GM18873 (cell line): ENCODE data around the gene EIF3K.

Experiments
- ATAC-seq: cut with Tn5 transposase; IDR thresholded peaks from one replicate; pipeline ENCODE4 v1.9.1; 2021; ENCODE audit warnings: mild to moderate bottlenecking, moderate library complexity, moderate number of reproducible peaks; ENCODE audit not compliant: unreplicated experiment, low FRiP score

EIF3K gene

DNA sequence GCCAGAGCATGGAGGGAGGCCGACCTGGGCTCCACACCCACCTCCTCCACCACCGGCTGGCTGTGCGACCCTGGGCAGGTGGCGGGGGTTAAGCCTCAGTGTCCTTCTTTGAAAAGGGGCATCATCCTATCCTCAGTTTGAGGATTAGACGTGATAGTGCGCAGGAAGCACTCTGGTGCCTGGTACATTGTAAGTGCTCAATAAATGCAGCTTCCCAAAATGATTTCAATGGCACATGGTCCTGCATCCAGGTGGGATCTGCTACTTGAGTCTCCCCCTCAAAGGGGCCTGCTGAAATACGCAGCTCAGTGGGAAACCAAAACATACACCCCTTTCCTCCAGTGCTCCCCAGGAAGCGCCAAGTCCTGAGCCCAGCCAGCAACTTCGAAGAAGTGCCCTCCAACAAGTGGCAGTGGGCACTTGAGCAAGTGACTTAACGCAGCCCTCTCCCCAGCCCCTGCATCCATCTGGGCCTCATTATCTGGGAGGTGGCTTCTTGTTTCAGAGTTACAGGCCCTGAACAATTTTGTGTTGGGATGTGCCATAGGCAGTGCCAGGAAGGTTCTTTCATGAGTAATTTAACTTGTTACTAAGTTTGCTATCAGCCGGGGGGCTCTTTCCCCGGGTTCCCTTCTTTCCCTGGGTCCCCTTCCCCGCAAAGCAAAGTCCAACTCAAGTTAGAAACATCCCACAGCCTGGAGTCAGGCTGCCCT lies 46.4 kb downstream of the EIF3K start:
- ATAC-seq = no peak

DNA sequence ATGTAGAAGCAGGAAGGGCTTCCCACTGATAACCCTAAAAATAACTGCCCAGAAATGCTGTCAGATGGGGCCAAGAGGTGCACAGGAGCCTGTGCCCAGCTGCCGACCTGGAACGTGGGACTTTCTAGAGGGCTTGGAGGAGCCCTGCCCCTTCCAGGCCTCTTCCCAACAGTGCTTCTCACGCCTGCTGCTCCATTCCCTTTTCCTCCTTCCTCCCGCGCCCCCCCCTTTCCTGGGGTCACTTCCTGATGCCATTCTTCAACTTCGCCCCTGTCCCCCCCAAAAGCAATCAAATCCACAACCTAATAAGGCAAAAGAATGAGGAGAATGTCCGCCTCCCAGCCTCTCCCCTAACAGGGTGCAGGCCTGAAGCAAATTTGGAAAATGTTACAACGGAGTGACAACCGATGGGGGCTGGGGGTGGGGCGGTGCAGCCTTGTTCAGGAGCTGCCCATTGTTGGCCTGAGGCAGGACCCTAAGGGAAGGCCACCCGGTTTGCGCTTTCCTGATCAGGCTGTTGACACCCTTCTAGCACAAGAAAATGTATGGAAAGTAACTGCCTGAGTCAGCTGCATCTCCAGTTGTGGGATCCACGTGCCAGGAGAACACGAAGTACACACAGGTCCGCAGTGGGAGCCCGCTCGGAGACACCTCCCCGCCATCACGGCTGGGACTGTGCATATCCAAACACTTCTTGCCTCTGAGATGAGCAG lies 47.1 kb downstream of the EIF3K start:
- no peak for ATAC-seq

DNA sequence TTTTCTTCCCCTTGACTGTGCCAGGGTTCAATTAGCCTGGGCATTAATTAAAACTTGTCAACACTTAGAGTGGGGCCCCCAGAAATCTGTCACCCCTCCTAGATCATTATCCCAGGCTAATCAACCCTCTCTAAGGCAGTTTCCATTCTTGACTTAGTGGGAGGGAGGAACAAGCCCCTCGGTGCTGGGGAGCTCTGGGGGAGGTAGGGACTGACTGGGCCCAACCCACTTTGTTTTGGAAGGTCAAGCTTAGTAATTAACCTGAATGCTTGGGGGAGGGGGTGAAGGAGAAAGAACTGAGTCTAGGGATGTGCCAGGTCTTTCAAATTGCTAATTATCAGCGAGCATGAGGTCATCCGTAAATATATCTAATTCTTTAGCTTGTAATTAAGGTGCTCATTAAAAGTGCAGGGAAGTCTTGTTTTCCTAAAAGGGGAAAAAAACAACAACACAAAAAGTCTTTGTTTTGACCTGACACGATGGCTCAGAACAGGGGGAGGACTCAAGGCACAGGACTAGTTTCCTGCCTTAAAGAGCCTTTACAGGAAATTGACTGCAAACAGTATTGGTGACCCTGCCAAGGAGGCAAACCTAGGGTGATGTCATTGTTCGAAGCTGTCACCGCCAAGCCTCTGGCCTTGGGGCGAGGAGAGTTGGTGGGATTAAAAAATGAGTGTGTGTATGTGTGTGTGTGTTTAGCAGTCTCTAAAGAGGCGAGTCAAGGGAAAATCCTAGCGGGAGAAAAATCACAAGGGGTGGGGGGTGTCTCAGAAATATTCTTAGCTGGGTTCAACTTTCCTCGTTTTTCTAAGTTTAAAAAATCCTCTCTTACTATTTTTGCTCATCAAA lies 47.9 kb downstream of the EIF3K start:
- ATAC-seq = no peak

DNA sequence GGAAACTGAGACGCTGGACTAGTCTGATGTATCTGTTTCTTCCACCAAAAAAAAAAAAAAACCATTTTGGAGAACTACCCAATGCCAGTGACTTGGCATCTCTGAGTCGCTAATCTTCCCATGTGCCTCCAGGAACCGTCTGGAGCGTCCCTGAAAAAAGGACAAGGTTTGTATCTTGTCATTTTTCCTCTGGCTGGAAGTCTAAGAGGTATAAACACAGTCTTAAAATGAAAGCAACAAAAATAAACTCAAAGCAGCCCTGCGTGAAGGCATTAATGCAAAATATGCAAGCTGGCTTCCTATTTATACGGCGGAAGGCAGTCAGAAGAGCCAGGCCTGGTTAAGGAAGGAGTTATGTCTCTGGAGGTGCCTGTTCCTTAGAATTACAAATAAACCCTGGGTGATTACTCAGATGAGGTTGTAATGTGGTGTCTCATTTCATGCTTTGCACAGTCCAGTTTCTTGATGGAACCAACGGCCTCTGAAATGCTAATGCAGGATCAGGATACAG lies 48.7 kb downstream of the EIF3K start:
- no peak for ATAC-seq

DNA sequence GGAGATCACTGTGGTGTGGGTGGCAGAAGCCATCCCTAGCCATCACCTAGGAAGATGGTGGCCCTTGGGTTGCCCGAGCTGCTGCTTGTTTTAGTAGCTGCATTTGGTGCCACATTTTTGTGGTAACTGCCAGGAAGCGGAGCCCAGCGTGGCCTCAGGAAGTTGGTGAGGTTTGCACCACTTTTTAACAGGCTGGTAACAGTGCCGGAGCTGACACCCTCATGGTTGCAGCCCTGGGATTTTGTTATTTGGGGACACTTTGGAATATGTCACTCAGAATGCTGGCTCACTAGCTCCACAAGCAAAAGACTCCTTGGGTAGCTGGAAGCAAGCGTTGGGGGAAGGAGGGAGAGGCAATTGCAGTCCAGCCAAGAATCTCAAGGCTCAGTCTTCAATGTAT lies 50.6 kb downstream of the EIF3K start:
- no peak for ATAC-seq

DNA sequence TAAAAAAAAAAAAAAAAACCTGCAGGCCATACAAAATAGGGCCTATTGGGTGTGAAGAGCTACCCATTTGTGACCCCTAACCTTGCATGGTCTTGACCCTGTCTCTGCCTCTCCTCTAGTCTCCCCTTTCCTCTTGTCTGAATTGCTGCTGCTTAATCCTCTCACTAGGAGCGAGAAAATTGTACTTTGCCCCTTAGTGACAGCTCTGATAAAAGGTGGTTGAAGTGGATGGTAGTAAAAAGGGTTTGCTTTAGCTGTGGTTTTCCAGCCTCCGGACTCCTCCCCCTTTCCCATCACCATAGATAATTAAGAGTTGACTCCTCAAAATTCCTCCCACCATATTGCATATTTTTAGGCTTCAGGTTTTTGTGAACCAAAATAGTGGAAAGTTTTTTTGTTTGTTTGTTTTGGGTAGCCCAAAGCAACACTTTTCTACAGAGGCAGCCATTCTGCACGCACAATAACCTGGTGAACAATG lies 52.0 kb downstream of the EIF3K start:
- ATAC-seq = no peak

DNA sequence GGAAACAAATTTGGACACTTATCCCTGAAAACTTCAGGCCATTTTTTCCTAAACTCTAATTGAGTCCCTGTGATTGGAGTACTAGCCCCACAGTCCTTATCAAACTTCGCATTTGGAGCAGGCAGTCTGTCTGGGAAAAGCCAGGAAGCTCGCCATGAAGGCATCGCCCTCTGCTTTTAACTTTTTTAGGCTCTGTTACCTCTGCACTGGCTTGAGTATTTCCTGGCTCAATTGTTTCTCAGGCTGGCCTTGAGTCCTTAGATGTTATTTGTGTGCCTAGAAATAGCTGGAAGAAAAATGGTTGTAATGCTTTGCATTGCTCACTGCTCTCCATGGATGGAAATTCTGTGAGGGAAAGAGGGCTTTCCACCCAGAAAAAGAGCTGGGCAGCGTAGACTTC lies 52.7 kb downstream of the EIF3K start:
- no peak for ATAC-seq

DNA sequence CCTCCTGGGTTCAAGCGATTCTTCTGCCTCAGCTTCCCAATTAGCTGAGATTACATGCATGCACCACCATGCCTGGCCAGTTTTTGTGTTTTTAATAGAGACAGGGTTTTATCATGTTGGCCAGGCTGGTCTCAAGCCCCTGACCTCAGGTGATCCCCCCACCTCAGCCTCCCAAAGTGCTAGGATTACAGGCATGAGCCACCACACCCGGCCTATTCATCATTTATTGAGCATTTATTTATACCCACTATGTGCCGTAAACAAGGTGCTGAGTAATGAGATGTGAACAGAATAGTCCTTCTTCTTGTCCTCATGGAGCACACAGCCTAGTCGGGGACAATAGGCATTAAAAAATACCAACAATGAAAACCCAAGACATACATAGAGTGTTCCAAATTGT lies 54.0 kb downstream of the EIF3K start:
- no peak for ATAC-seq

DNA sequence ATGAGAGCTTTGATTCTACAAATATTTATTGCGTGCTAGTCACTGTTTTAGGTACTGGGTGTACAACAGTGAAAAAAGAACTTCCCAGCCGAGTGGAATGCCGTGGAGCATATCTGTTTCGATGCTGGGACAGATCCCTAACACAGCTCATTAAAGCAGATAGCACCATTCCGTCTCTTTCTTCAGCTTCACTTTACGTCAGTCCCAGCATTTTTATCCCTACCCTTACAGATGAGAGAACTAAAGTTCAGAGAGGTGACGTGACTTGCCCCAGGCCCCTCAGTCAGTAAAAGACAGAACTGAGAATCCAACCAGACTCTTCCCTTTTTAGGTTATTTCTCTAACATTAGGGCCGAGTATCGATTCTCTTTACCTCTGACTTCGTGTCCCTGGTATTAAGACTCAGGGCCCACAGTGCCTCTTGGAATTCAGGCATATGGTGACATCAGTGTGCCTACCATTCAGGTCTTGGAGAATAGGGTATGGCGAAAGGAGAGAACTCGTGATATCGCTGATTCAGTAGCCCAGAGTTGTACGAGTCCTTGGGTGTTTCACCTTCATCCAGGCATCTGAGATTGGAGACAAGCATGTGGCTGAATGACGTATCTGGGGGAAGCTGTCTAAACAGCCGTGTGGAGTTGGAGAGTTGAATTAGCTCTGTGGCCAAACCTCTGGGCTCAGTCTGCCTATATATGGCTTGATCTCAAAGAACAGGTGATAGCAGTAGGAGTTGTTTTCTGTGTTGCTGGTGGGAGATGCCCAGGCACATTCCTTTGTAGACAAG lies 55.6 kb downstream of the EIF3K start:
- ATAC-seq = no peak

DNA sequence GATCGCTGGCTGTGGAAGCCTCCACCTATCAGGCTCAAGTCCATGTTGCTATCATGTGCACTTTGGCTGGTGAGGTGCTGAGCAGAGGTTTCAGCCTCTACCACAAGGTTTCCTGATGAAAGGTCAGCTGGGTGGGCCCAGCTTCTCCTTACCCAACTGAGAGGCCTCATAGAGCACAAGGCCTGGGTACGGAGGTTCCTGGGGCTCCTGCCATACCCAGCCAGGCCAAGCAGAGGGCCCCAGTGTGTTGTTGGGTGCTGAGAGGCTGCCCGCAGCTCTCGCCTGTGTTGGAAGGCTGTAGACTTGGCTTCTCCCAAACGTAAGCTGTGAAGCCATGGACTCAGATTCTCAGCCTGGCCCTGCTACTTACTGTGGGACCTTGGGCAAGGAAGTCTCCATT lies 56.6 kb downstream of the EIF3K start:
- no peak for ATAC-seq

DNA sequence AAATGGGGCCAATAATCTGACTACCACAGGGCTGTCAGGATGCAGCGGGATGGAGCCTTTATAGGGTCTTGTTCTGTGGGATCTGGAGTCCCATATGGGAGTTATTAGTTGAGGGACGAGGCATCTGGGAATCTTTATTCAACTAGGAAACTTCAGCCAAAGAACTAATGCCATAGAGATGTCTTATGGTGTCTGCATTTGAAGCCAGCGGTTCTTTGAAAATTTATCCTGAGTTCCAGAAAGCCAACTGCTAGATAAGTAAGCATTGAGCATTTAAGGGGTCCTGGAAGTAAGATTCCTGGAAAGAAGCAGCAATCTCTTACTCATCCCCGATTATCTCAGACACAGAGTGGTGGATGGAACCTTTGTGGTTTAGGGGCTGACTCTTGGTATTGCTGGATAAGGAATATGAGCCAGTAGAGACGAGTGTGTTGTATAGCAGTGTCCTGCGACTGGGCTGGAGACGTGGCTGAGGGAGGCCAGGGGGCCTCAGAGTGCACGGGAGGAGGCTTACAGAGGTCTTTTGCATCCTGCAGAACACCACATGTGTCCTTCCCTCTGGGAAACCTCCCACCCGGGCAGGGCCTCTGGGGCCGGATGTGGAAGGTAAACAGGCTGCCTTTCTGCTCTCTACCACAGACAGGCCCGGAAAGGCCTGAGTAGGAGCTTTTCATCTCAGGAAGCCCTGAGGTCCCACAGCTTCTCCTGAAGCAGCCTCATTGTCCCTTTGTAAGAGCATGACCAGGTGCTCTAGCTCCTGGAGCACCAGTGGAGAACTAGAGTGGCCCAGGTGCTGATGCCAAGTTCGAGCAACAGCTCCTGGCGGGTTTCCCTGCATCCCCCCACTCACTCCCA lies 57.3 kb downstream of the EIF3K start:
- ATAC-seq = no peak

DNA sequence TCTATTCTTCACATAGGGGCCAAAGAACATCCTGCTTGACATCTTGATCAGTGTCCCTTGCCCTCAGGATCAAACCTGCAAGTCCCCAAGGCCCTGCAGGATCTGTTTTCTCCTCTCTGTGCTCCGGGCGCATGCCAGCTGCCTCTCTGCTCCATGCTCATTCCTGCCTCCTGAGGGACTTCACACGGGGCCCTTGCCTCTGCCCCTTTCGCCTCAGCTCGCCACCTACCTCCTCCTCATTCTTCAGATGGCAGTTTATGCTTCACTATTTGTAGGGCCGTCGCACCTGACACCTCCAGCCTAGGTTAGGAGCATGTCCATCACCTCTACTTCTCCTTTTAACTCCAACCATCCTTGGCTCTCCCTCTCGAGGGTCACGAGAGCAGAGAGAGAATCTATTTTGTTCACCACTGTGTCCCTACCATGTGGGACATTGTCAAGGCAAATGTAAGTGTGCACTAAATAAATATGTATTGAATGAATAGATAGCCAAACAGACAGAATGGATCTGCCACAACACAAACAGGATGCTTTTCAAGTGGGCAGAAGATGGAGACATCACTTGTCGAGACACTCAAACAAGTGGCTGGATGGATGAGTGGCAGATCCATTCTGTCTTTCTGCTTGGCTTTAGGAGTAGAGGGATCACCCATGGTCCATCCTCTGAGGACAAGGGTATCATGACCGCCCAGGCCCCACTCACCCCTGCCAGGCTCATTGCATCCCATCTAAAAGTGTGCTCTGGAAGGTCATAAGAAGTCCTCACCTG lies 58.1 kb downstream of the EIF3K start:
- no peak for ATAC-seq

DNA sequence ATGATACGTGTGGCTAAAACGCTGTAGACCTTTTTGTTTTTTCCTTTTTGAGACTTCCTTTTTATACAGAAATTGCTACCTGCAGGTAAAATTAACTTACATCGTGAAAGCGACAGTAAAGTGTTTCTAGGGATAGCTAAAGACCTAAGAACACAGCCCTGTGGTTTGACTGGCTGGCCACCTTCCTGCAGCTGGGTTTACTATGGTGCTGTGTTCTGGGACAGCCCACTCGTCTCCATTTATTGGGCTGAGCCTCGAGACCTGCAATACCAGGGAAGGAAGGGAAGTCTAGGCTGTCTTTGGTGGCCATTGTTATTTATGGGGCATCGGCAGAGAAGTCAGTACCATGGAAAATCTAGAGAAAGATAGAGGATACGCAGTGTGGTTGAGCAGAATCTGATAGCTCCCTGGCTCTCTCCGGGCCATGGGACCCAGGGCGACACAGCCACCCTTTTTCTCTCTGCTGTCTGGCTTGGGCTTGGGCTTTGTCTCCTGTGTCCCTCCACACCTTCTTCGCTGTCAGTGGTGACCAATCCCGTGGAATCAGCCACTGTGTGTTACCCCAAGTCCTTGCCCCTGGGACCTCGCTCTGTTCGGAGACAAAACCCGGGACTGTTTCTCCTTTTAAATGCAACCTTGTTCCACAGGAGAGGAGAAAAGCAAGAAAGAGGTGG lies 59.4 kb downstream of the EIF3K start:
- no peak for ATAC-seq

DNA sequence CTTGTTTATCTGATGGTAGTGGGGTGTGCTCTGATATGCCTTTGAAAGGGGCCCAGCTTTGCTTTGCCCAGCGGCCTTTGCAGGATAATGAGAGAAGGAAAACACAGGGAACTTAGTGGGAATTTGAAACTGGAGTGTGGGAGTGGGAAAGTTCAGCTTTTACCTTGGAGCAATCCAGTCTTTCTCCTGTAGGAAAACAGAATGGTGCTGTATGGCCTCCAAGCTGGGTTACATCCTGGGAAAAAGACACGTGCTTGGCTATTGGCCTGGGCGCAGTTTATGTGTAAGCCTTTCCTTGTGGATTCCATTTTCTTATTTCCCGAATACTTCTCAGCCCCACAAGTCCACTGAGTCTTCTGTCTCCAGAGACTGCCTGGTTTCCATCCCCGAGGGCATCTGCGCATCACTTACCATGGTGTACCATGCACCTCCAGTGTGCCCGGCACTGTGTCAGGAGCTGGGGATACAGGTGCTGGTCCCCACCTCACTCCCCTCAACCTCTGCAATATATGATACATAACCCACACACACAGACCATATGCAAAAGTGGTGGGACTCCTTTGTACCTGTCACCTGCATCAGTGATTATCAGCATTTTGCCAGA lies 60.0 kb downstream of the EIF3K start:
- ATAC-seq = no peak

DNA sequence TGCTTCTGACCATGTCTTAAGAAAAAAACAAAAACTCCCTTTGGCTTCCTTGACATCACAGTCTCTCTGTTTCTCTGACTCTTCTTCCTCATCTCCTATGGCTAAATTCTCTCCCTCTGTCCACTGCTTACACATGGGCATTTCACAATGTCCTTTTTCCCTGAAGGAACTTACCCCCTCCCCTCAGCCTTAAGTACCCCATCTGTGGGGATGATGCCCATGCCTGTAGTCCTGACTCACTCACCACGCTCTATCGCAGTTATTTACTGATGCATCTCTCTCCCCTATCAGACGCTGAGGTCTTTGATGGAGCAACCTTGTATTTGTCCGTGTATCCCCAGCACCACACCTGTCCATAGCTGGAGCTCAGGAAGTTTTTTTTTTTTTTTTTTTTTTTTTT lies 60.9 kb downstream of the EIF3K start:
- no peak for ATAC-seq

DNA sequence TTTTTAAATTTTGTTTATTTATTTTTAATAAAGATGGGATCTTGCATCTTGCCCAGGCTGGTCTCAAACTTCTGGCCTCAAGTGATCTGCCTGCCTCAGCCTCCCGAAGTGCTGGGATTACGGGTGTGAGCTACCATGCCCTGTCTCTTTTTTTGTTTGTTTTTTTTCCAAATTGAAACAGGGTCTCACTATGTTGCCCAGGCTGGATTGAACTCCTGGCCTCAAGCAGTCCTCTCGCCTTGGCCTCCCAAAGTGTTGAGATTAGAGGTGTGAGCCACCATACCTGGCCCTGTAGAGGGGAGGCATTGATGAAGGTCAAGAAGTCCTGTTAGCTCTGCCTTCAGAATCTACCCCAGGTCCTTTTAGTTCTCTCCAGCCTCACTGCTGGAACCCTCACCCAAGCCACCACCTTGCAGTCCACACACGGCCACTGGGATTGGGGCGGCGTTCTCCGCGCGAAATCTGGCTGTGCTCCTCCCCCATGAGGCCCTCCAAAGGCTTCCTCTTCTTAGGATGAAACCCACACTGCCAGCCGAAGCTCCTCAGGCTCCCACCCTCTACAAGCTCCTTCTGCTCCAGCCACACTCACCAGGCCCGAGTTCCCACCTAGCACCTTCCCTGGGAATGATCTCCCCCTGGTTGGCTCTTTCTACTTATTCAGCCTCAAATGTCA lies 63.3 kb downstream of the EIF3K start:
- no peak for ATAC-seq

DNA sequence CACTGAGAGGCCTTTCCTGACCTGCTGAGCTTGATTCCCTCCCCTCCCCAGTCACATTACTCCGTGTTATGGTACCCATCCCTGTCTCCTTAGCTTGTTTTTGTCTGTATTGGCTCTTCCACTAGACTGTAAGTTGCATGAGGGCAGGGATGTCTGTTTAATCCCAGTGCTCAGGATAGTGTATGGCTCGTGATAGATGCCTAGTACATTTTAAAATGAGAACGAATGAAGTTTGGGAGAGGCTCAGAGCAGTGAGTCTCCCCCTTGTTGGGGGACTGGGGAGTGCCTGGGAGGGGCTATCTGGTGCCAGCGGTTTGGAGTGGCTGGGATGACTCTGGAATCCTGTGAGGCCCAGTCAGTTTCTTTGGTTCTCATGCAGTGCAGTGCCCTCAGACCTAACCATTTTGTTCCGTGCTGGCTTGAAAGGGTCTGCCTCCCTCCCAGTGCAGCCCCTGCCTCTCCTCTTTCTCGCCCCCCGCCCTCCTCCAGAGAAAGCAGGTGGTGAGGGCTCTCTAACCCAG lies 63.9 kb downstream of the EIF3K start:
- ATAC-seq = no peak
